Measurements from ENCODE around the gene RUSC1. TPM values are rescaled to one million over a fixed set of nuclear protein-coding genes. Genes with fewer than 3 reads are reported as not detected.

RUSC1 gene
- total RNA-seq, 2 experiments from 2014 or later, result 10.7 to 11.8 TPM

GRCh38 chr1:155322953-155323728, 2.4 kb downstream of the RUSC1 start:
- Histone ChIP-seq H3K36me3 (ENCODE audit: insufficient read depth, low read length) (peaks cover 5% of the 10 kb centered on the region), H3K9me3 (ENCODE audit: control insufficient read depth in 1 of 2, insufficient read depth in 1 of 2, low read length in 2 of 2) (no peaks in the 10 kb centered on the region), H3K4me3 (ENCODE audit: low read length) (peak overlapping the region; percentile 100), H3K4me1 (ENCODE audit: insufficient read depth, low read length) (peaks cover 49% of the 10 kb centered on the region), H3K27me3 (ENCODE audit: control insufficient read depth in 1 of 2, insufficient read depth in 2 of 2, low read length in 2 of 2) (no peaks in the 10 kb centered on the region), H3K27ac (ENCODE audit: low read depth in 1 of 2, low read length in 2 of 2) (peak overlapping the region; percentile 93 to 97)
- Mint-ChIP-seq H3K27me3 (no peaks in the 10 kb centered on the region), H3K27ac (no peak overlapping the region), H3K9me3 (no peaks in the 10 kb centered on the region), H3K4me3 (peak overlapping the region; percentile 92), H3K36me3 (ENCODE audit: low read depth) (no peaks in the 10 kb centered on the region), H3K4me1 (ENCODE audit: low read depth) (peaks cover 48% of the 10 kb centered on the region)
- ChIA-PET CTCF (interaction anchor here (0.6 to 6.4 kb wide), 20 partner anchors 11 to 731 kb away, joined by 3 to 114 read pairs (median 3); partner anchors contain the start of genes CLK2, ENTREP3, FDPS and HCN3), POLR2A (interaction anchor here (0.9 to 7.1 kb wide), 16 partner anchors 11 to 240 kb away, joined by 3 to 51 read pairs (median 6); partner anchors contain the start of genes ASH1L, CLK2, ENTREP3 and FDPS)
- intact Hi-C loops (cut with DNase I, micrococcal nuclease), result loop anchor here (1.0 to 5.0 kb wide), 7 partner anchors 15 to 269 kb away; partner anchors contain the start of genes ASH1L (in 1 of the 2) and FDPS (in 1 of the 2)
- DNase-seq, result peak; percentile 67 to 92 (median 84)
- peak; percentile 96 for TF ChIP-seq CTCF (IDR thresholded peaks at IDR 0.05)
- ATAC-seq (ENCODE audit: poor library complexity), result peak; percentile 51

- peak; percentile 51 for ATAC-seq (ENCODE audit: poor library complexity)
- POLR2A ChIA-PET, result interaction anchor here (0.5 to 7.1 kb wide), 16 partner anchors 10 to 1356 kb away, joined by 3 to 51 read pairs (median 6); partner anchors contain the start of genes ASH1L, CLK2, CREB3L4 and ENTREP3
- Mint-ChIP-seq H3K27me3 (no peaks in the 10 kb centered on the region), H3K36me3 (ENCODE audit: low read depth) (peaks cover 2% of the 10 kb centered on the region), H3K4me1 (ENCODE audit: low read depth) (peaks cover 48% of the 10 kb centered on the region), H3K27ac (peak overlapping the region; percentile 69), H3K4me3 (peak overlapping the region; percentile 92), H3K9me3 (no peaks in the 10 kb centered on the region)
- peak; percentile 57 to 91 (median 75) for DNase-seq
- CTCF ChIA-PET, result interaction anchor here (0.6 to 6.4 kb wide), 19 partner anchors 11 to 730 kb away, joined by 3 to 114 read pairs (median 3); partner anchors contain the start of genes CLK2, FDPS, KRTCAP2 and MTX1
- TF ChIP-seq CTCF (IDR thresholded peaks at IDR 0.05), result no peak
- Histone ChIP-seq H3K27me3 (ENCODE audit: control insufficient read depth in 1 of 2, insufficient read depth in 2 of 2, low read length in 2 of 2) (no peaks in the 10 kb centered on the region), H3K36me3 (ENCODE audit: insufficient read depth, low read length) (peaks cover 4% of the 10 kb centered on the region), H3K27ac (ENCODE audit: low read depth in 1 of 2, low read length in 2 of 2) (peak overlapping the region; percentile 93 to 97), H3K9me3 (ENCODE audit: control insufficient read depth in 1 of 2, insufficient read depth in 1 of 2, low read length in 2 of 2) (no peaks in the 10 kb centered on the region), H3K4me1 (ENCODE audit: insufficient read depth, low read length) (peaks cover 49% of the 10 kb centered on the region), H3K4me3 (ENCODE audit: low read length) (peak overlapping the region; percentile 100)
- intact Hi-C loops (cut with DNase I, micrococcal nuclease), result loop anchor here (1.0 to 5.0 kb wide), 7 partner anchors 15 to 269 kb away; partner anchors contain the start of genes ASH1L (in 1 of the 2) and FDPS (in 1 of the 2)
Observed at GRCh38 chr1:155323729-155324036, 3.0 kb downstream of the RUSC1 start.

GRCh38 chr1:155324037-155324716, 3.5 kb downstream of the RUSC1 start:
- peaks cover 49% of the 10 kb centered on the region for H3K4me1 ChIP-seq (ENCODE audit: insufficient read depth, low read length)
- ATAC-seq (ENCODE audit: poor library complexity), result peak; percentile 79
- H3K27ac ChIP-seq (ENCODE audit: low read depth in 1 of 2, low read length in 2 of 2), result peak overlapping the region; percentile 93 to 97
- peaks cover 45% of the 10 kb centered on the region for H3K4me1 Mint-ChIP-seq (ENCODE audit: low read depth)
- no peaks in the 10 kb centered on the region for H3K27me3 ChIP-seq (ENCODE audit: control insufficient read depth in 1 of 2, insufficient read depth in 2 of 2, low read length in 2 of 2)
- H3K27ac Mint-ChIP-seq, result peak overlapping the region; percentile 69
- peaks cover 3% of the 10 kb centered on the region for H3K36me3 Mint-ChIP-seq (ENCODE audit: low read depth)
- H3K27me3 Mint-ChIP-seq, result no peaks in the 10 kb centered on the region
- no peak for TF ChIP-seq CTCF (IDR thresholded peaks at IDR 0.05)
- DNase-seq, result peak; percentile 69 to 94 (median 80)
- H3K9me3 Mint-ChIP-seq, result no peaks in the 10 kb centered on the region
- peak overlapping the region; percentile 100 for H3K4me3 ChIP-seq (ENCODE audit: low read length)
- CTCF ChIA-PET, result interaction anchor here (0.7 to 6.4 kb wide), 15 partner anchors 12 to 730 kb away, joined by 3 to 114 read pairs (median 4); partner anchors contain the start of genes CLK2, FDPS, KRTCAP2 and SCAMP3
- peaks cover 4% of the 10 kb centered on the region for H3K36me3 ChIP-seq (ENCODE audit: insufficient read depth, low read length)
- POLR2A ChIA-PET, result interaction anchor here (0.5 to 7.1 kb wide), 17 partner anchors 16 to 1356 kb away, joined by 3 to 51 read pairs (median 5); partner anchors contain the start of genes ASH1L, CLK2, CREB3L4 and ENTREP3
- peak overlapping the region; percentile 92 for H3K4me3 Mint-ChIP-seq
- no peaks in the 10 kb centered on the region for H3K9me3 ChIP-seq (ENCODE audit: control insufficient read depth in 1 of 2, insufficient read depth in 1 of 2, low read length in 2 of 2)
- intact Hi-C loops (cut with DNase I, micrococcal nuclease), result loop anchor here in 1 of 2 experiments (5.0 kb wide), 2 partner anchors 147 to 268 kb away; no protein-coding TSS in a partner anchor
